ENCODE data around the gene ANTKMT. TPM values are rescaled to one million over a fixed set of nuclear protein-coding genes. Genes with fewer than 3 reads are reported as not detected.
A peak's percentile ranks its signal among the peaks of the same experiment; 100 is the strongest.

The ANTKMT gene
- total and polyA plus RNA-seq, 2 donors (not counting 1 experiment from before 2014, with no cell fraction given), result 4.5 to 31.5 TPM

DNA sequence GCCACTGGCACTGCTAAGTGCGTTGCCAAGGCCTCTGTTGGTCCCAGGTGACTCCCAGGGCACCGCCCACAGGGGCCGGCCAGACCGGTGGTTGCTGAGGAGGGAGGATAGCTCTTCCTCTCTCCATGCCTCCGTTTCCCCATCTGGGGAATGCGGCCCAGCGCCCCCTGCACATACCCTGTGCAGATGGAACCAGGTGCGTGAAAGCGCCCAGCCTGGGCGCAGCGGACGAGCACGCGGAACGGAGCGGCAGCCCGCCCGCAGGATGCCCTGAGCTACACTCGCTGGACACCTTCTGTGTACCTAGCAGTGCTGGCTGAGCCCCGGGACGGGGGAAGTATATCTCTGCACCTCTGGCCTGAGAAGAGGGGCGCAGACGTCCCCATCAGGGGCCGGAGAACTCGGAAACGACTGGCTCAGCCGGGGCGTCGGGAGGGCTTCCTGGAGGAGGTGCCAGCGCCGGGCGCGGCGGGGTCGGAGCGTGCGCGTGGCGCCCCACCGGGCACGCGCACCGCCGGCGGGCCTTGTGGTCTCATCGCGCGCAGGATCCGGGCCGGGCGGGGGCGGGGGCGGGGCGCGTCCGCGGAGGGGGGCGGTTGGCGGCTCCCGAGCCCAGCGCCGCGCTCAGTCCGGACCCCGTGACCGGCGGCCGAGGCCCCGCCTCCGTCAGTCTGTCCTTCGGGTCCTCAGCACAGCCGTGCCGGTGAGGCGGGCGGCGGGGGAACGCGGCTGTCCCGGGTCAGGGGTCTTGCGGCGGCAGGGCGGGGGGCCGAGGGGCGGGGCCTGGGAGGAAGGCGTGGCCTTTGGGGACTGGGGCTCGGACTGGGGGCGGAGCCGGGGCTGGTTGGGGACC, 5.7 kb downstream of the ANTKMT start, which contains the start of the genes CCDC78 and HAGHL:
TSS of gene CCDC78 (minus strand) at position 6 of the 853 bp plus-strand sequence. CDS start 76 bp downstream, outside the sequence.
TSS of gene HAGHL (plus strand) at position 669 of the 853 bp plus-strand sequence. CDS start 404 bp downstream, outside the sequence.
- peaks cover 10% of the 10 kb centered on the region for H3K36me3 ChIP-seq (ENCODE audit: control insufficient read depth, insufficient read depth, low read length)
- no peaks in the 10 kb centered on the region for H3K9me3 ChIP-seq (ENCODE audit: control insufficient read depth, insufficient read depth, low read depth, low read length)
- no peaks in the 10 kb centered on the region for H3K79me2 ChIP-seq (ENCODE audit: control insufficient read depth, insufficient read depth, low read length)
- H3K4me1 ChIP-seq (ENCODE audit: control insufficient read depth, extremely low read depth, insufficient read depth, low read length), result no peaks in the 10 kb centered on the region
- H3K4me3 ChIP-seq (replicated peaks in 1 of 4; ENCODE audit: control extremely low read depth in 1 of 4, insufficient read depth in 1 of 4, low read depth in 3 of 4, low read length in 4 of 4), result peak within 1 kb of the TSS; percentile 48 to 75 (median 61)
- H3K9ac ChIP-seq (ENCODE audit: insufficient read depth, low read length), result peak within 1 kb of the TSS; percentile 40
- no peak within 1 kb of the TSS for H2AFZ ChIP-seq (ENCODE audit: low read length)
- H3K27me3 ChIP-seq (ENCODE audit: control insufficient read depth, insufficient read depth, low read length), result no peaks in the 10 kb centered on the region
- peak within 1 kb of the TSS; percentile 83 for H3K4me2 ChIP-seq (ENCODE audit: extremely low read depth, insufficient read depth, low read length)
- H4K20me1 ChIP-seq (ENCODE audit: control insufficient read depth, extremely low read depth, insufficient read depth, low read length), result no peaks in the 10 kb centered on the region
- TF ChIP-seq, protein P1, sequence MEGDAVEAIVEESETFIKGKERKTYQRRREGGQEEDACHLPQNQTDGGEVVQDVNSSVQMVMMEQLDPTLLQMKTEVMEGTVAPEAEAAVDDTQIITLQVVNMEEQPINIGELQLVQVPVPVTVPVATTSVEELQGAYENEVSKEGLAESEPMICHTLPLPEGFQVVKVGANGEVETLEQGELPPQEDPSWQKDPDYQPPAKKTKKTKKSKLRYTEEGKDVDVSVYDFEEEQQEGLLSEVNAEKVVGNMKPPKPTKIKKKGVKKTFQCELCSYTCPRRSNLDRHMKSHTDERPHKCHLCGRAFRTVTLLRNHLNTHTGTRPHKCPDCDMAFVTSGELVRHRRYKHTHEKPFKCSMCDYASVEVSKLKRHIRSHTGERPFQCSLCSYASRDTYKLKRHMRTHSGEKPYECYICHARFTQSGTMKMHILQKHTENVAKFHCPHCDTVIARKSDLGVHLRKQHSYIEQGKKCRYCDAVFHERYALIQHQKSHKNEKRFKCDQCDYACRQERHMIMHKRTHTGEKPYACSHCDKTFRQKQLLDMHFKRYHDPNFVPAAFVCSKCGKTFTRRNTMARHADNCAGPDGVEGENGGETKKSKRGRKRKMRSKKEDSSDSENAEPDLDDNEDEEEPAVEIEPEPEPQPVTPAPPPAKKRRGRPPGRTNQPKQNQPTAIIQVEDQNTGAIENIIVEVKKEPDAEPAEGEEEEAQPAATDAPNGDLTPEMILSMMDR (conservative IDR thresholded peaks at IDR 0.05 in 1 of 2, IDR thresholded peaks at IDR 0.05 in 1 of 2; ENCODE audit: low read depth in 1 of 2, low read length in 2 of 2), result no peak
- no peak for TF ChIP-seq EZH2 (IDR thresholded peaks at IDR 0.05; ENCODE audit: low read length, missing control alignments)
- DNase-seq (ENCODE audit: low read depth in 2 of 2), result peak; percentile 24 to 40
- H3K27ac ChIP-seq (ENCODE audit: insufficient read depth, low read length), result no peak within 1 kb of the TSS

DNA sequence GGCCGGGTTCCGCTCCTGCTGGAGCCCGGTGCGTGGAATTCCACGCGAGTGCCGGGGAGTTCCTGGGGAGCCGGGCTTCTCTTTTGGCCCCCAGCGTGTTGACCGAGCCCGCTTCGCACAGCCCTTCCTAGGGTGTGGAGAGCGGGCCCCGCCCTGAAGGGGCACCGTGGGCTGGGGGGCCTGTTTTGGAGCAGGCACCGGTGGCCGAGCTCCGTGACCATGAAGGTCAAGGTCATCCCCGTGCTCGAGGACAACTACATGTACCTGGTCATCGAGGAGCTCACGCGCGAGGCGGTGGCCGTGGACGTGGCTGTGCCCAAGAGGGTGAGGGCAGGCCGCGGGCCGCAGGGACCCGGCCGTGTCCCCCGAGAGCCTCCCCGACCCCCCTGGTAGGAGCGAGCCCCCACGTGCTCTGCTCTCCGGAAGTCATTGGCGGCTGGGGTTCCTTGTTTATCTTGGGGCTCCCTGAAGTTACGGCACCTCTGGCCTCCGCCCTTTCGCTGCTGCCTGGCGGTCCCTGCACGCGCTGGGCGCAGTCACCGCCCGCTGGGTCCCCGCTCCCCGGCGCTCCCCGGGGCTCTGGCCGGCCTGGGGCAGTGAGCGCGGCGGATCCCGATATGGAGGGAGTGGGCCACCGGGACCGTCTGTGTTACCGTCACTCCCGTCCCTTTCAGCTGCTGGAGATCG, 6.5 kb downstream of the ANTKMT start:
- H3K27ac ChIP-seq (ENCODE audit: insufficient read depth, low read length), result no peak overlapping the region
- peak overlapping the region; percentile 83 for H3K4me2 ChIP-seq (ENCODE audit: extremely low read depth, insufficient read depth, low read length)
- H3K36me3 ChIP-seq (ENCODE audit: control insufficient read depth, insufficient read depth, low read length), result peaks cover 10% of the 10 kb centered on the region
- DNase-seq (ENCODE audit: low read depth in 2 of 2), result no peak
- H4K20me1 ChIP-seq (ENCODE audit: control insufficient read depth, extremely low read depth, insufficient read depth, low read length), result no peaks in the 10 kb centered on the region
- H3K9ac ChIP-seq (ENCODE audit: insufficient read depth, low read length), result peak overlapping the region; percentile 40
- H3K4me3 ChIP-seq (replicated peaks in 1 of 4; ENCODE audit: control extremely low read depth in 1 of 4, insufficient read depth in 1 of 4, low read depth in 3 of 4, low read length in 4 of 4), result peak overlapping the region; percentile 48 to 75 (median 61)
- no peaks in the 10 kb centered on the region for H3K9me3 ChIP-seq (ENCODE audit: control insufficient read depth, insufficient read depth, low read depth, low read length)
- H3K4me1 ChIP-seq (ENCODE audit: control insufficient read depth, extremely low read depth, insufficient read depth, low read length), result no peaks in the 10 kb centered on the region
- no peak overlapping the region for H2AFZ ChIP-seq (ENCODE audit: low read length)
- no peak for TF ChIP-seq EZH2 (IDR thresholded peaks at IDR 0.05; ENCODE audit: low read length, missing control alignments)
- TF ChIP-seq, protein P1 (conservative IDR thresholded peaks at IDR 0.05 in 1 of 2, IDR thresholded peaks at IDR 0.05 in 1 of 2; ENCODE audit: low read depth in 1 of 2, low read length in 2 of 2), result no peak
- no peaks in the 10 kb centered on the region for H3K27me3 ChIP-seq (ENCODE audit: control insufficient read depth, insufficient read depth, low read length)
- H3K79me2 ChIP-seq (ENCODE audit: control insufficient read depth, insufficient read depth, low read length), result no peaks in the 10 kb centered on the region

Data from fibroblast of lung (primary cell).